ENCODE results near the gene CACNA2D2. TPM values are rescaled to one million over a fixed set of nuclear protein-coding genes. Genes with fewer than 3 reads are reported as not detected.

The CACNA2D2 gene
- total and polyA plus RNA-seq, 2 of the 13 experiments (the other 11 are each of a cell fraction or from before 2014, with no cell fraction given): not detected

GRCh38 chr3:50337175-50337861 is 166.1 kb downstream of the CACNA2D2 start (continued):
- TF ChIP-seq, protein P1, sequence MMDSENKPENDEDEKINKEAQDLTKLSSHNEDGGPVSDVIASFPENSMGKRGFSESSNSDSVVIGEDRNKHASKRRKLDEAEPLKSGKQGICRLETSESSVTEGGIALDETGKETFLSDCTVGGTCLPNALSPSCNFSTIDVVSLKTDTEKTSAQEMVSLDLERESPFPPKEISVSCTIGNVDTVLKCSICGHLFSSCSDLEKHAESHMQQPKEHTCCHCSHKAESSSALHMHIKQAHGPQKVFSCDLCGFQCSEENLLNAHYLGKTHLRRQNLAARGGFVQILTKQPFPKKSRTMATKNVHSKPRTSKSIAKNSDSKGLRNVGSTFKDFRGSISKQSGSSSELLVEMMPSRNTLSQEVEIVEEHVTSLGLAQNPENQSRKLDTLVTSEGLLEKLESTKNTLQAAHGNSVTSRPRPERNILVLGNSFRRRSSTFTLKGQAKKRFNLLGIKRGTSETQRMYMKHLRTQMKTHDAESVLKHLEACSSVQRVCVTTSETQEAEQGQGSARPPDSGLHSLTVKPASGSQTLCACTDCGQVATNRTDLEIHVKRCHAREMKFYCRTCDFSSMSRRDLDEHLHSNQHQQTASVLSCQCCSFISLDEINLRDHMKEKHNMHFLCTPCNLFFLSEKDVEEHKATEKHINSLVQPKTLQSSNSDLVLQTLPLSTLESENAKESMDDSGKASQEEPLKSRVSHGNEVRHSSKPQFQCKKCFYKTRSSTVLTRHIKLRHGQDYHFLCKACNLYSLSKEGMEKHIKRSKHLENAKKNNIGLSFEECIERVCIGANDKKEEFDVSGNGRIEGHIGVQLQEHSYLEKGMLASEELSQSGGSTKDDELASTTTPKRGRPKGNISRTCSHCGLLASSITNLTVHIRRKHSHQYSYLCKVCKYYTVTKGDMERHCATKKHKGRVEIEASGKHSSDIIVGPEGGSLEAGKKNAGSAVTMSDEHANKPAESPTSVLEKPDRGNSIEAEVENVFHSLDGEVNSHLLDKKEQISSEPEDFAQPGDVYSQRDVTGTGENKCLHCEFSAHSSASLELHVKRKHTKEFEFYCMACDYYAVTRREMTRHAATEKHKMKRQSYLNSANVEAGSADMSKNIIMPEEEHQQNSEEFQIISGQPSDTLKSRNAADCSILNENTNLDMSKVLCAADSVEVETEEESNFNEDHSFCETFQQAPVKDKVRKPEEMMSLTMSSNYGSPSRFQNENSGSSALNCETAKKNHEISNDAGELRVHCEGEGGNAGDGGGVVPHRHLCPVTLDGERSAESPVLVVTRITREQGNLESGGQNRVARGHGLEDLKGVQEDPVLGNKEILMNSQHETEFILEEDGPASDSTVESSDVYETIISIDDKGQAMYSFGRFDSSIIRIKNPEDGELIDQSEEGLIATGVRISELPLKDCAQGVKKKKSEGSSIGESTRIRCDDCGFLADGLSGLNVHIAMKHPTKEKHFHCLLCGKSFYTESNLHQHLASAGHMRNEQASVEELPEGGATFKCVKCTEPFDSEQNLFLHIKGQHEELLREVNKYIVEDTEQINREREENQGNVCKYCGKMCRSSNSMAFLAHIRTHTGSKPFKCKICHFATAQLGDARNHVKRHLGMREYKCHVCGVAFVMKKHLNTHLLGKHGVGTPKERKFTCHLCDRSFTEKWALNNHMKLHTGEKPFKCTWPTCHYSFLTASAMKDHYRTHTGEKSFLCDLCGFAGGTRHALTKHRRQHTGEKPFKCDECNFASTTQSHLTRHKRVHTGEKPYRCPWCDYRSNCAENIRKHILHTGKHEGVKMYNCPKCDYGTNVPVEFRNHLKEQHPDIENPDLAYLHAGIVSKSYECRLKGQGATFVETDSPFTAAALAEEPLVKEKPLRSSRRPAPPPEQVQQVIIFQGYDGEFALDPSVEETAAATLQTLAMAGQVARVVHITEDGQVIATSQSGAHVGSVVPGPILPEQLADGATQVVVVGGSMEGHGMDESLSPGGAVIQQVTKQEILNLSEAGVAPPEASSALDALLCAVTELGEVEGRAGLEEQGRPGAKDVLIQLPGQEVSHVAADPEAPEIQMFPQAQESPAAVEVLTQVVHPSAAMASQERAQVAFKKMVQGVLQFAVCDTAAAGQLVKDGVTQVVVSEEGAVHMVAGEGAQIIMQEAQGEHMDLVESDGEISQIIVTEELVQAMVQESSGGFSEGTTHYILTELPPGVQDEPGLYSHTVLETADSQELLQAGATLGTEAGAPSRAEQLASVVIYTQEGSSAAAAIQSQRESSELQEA (CRISPR knock-in tag; IDR thresholded peaks at IDR 0.05; ENCODE audit: not compliant biosample characterization): peak; percentile 30
- TF ChIP-seq NBN (conservative IDR thresholded peaks at IDR 0.05): no peak
- TF ChIP-seq JUNB (CRISPR knock-in tag; IDR thresholded peaks at IDR 0.05; ENCODE audit: borderline replicate concordance): 0 out of 2 replicates have a peak, but pooled peaks have one; percentile 56
- peak; percentile 92 for TF ChIP-seq ZNF501 (CRISPR knock-in tag; IDR thresholded peaks at IDR 0.05)
- TF ChIP-seq, protein P2, sequence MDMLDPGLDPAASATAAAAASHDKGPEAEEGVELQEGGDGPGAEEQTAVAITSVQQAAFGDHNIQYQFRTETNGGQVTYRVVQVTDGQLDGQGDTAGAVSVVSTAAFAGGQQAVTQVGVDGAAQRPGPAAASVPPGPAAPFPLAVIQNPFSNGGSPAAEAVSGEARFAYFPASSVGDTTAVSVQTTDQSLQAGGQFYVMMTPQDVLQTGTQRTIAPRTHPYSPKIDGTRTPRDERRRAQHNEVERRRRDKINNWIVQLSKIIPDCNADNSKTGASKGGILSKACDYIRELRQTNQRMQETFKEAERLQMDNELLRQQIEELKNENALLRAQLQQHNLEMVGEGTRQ (IDR thresholded peaks at IDR 0.05; ENCODE audit: low read depth, low read length): no peak
- TF ChIP-seq, protein P2 (CRISPR knock-in tag; IDR thresholded peaks at IDR 0.05; ENCODE audit: borderline replicate concordance): peak; percentile 38; the same call in 1 of the 2 replicates
- no peak for TF ChIP-seq NCOR1 (IDR thresholded peaks at IDR 0.05; ENCODE audit: borderline replicate concordance, low read length)
- TF ChIP-seq NFIB (CRISPR knock-in tag; IDR thresholded peaks at IDR 0.05; ENCODE audit: borderline replicate concordance): no peak
- TF ChIP-seq ZNF652 (CRISPR knock-in tag; IDR thresholded peaks at IDR 0.05; ENCODE audit: borderline replicate concordance, low read depth): no peak
- TF ChIP-seq ZMYM3 (CRISPR knock-in tag; IDR thresholded peaks at IDR 0.05): no peak
- TF ChIP-seq MYPOP (CRISPR knock-in tag; IDR thresholded peaks at IDR 0.05): peak; percentile 78; the same call in 1 of the 2 replicates
- peak; percentile 97; the same call in 1 of the 2 replicates for TF ChIP-seq PAX8 (CRISPR knock-in tag; IDR thresholded peaks at IDR 0.05; ENCODE audit: borderline replicate concordance)
- TF ChIP-seq NPAS2 (CRISPR knock-in tag; IDR thresholded peaks at IDR 0.05; ENCODE audit: borderline replicate concordance): no peak
- TF ChIP-seq BRF2 (CRISPR knock-in tag; IDR thresholded peaks at IDR 0.05): 0 out of 2 replicates have a peak, but pooled peaks have one; percentile 71
- peak; percentile 96; the same call in 1 of the 2 replicates for TF ChIP-seq FOXC1 (CRISPR knock-in tag; IDR thresholded peaks at IDR 0.05; ENCODE audit: borderline replicate concordance)

Measured in HepG2 (cell line).